ENCODE measurements around the gene DOCK9.

GRCh38 chr13:98892077-98892476, 85.8 kb downstream of the DOCK9 start:
- no peak for TF ChIP-seq CTCF (conservative IDR thresholded peaks at IDR 0.05; ENCODE audit: low read depth, low read length)
- TF ChIP-seq EZH2 (IDR thresholded peaks at IDR 0.05; ENCODE audit: borderline replicate concordance, low read depth, low read length, poor library complexity, severe bottlenecking) = no peak

All from A673 (cell line).